ENCODE measurements around the gene MRGPRF. TPM values are rescaled to one million over a fixed set of nuclear protein-coding genes. Genes with fewer than 3 reads are reported as not detected.
A peak's percentile ranks its signal among the peaks of the same experiment; 100 is the strongest.

MRGPRF gene
- total and polyA plus RNA-seq, 2 of the 8 experiments (the other 6 are each of a cell fraction or from before 2014, with no cell fraction given): 7.5 to 11.0 TPM

DNA sequence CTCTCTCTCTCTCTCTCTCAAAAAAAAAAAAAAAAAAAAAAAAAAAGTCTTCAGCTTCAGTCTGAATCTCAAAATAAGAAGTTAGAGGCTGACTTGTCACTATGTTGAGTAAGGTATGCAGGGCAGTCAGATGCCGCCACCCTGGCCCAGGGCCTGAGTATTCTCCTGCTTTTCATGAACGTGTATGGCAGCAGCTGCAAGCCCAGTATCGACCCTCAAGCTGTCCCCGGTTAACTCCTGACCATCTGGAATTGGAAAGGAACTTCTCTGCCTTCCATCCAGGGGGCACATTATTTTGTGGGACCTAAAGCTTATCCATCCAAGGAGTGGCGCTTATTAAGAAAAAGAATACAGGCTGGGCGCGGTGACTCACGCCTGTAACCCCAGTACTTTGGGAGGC, 43.7 kb downstream of the MRGPRF start:
- no peak overlapping the region for H2BK20ac ChIP-seq (ENCODE audit: low read length)
- no peak overlapping the region for H2BK120ac ChIP-seq (replicated peaks; ENCODE audit: low read depth, low read length)
- ChIA-PET POLR2A (ENCODE audit: partially characterized antibody) (no interaction called here), CTCF (ENCODE audit: partially characterized antibody) (interaction anchor here (1.2 to 1.5 kb wide), 5 partner anchors 10 to 79 kb away, joined by 3 to 6 read pairs (median 3); no protein-coding TSS in a partner anchor)
- H3K79me1 ChIP-seq (ENCODE audit: low read depth, low read length): no peaks in the 10 kb centered on the region
- H3K23me2 ChIP-seq (ENCODE audit: low read depth, low read length): no peaks in the 10 kb centered on the region
- H2AFZ ChIP-seq (ENCODE audit: low read length): no peak overlapping the region
- no peaks in the 10 kb centered on the region for H3K79me2 ChIP-seq (ENCODE audit: control insufficient read depth in 1 of 2, insufficient read depth in 2 of 2, low read length in 2 of 2)
- H3K18ac ChIP-seq (ENCODE audit: extremely low read depth, low read length): no peak overlapping the region
- no peak overlapping the region for H3K9ac ChIP-seq (replicated peaks in 1 of 4; ENCODE audit: extremely low read depth in 1 of 4, low read depth in 3 of 4, low read length in 3 of 4)
- no peak overlapping the region for H2BK12ac ChIP-seq (ENCODE audit: low read depth, low read length)
- H2BK5ac ChIP-seq (ENCODE audit: low read depth, low read length): no peak overlapping the region
- no peaks in the 10 kb centered on the region for H3K4me1 ChIP-seq (replicated peaks in 1 of 4; ENCODE audit: control insufficient read depth in 3 of 4, insufficient read depth in 4 of 4, low read length in 3 of 4)
- no peaks in the 10 kb centered on the region for H4K20me1 ChIP-seq (replicated peaks in 1 of 2; ENCODE audit: control insufficient read depth in 1 of 2, insufficient read depth in 2 of 2, low read length in 2 of 2)
- H3K4me2 ChIP-seq (ENCODE audit: insufficient read depth in 1 of 2, low read depth in 2 of 2, low read length in 2 of 2): no peak overlapping the region
- no peak overlapping the region for H3K23ac ChIP-seq (ENCODE audit: insufficient read length)
- H3K4ac ChIP-seq (replicated peaks; ENCODE audit: insufficient read length, low read depth, low read length): no peak overlapping the region
- H2BK15ac ChIP-seq (ENCODE audit: low read length): no peak overlapping the region
- FAIRE-seq (no peak), DNase-seq (ENCODE audit: low read depth in 1 of 2, low spot score in 2 of 2) (peak in 1 of 2 experiments; percentile 24)
- WGBS, 2 experiments (ENCODE audit: extremely low coverage in 1 of 2, insufficient coverage in 1 of 2, insufficient read length in 1 of 2, insufficient replicate concordance in 2 of 2, low coverage in 1 of 2, low lambda C conversion rate in 2 of 2, missing lambda C conversion rate in 1 of 2): 90% methylated on average over 7 of the region's 8 CpGs; no CpG with 5 or more reads in 1 of the 2 experiments
- H3K14ac ChIP-seq (ENCODE audit: insufficient read length): no peak overlapping the region
- H2AK5ac ChIP-seq (ENCODE audit: low read depth, low read length): no peak overlapping the region
- no peak overlapping the region for H3K4me3 ChIP-seq (ENCODE audit: extremely low read depth in 1 of 4, insufficient read depth in 2 of 4, low read depth in 3 of 4, low read length in 4 of 4)
- H3K36me3 ChIP-seq (ENCODE audit: control insufficient read depth in 2 of 4, insufficient read depth in 4 of 4, low read length in 3 of 4): no peaks in the 10 kb centered on the region
- H4K91ac ChIP-seq (replicated peaks; ENCODE audit: insufficient read length, low read length): no peak overlapping the region
- no peak for TF ChIP-seq RXRA (IDR thresholded peaks at IDR 0.05; ENCODE audit: insufficient read depth, low read depth, low read length)
- no peak for TF ChIP-seq RAD21 (IDR thresholded peaks at IDR 0.05 in 1 of 2, conservative IDR thresholded peaks at IDR 0.05 in 1 of 2; ENCODE audit: low read depth in 2 of 2, low read length in 2 of 2)
- no peak for TF ChIP-seq JUN (IDR thresholded peaks at IDR 0.05; ENCODE audit: low read depth, low read length)
- no peak for TF ChIP-seq RNF2 (IDR thresholded peaks at IDR 0.05; ENCODE audit: borderline replicate concordance, low read depth, low read length, missing control alignments, poor library complexity, severe bottlenecking)
- no peak for TF ChIP-seq RFX5 (IDR thresholded peaks at IDR 0.05; ENCODE audit: borderline replicate concordance, low read depth, low read length)
- no peak for TF ChIP-seq EP300 (IDR thresholded peaks at IDR 0.05; ENCODE audit: borderline replicate concordance in 1 of 2, low read depth in 2 of 2, low read length in 2 of 2)
- TF ChIP-seq GABPA (IDR thresholded peaks at IDR 0.05; ENCODE audit: borderline replicate concordance, insufficient read depth, low read length): no peak
- H3K27ac ChIP-seq (ENCODE audit: low read depth, low read length): no peak overlapping the region
- H3K56ac ChIP-seq (replicated peaks; ENCODE audit: insufficient read length, low read depth, low read length): no peak overlapping the region
- H4K5ac ChIP-seq (ENCODE audit: insufficient read length, low read depth, low read length): no peak overlapping the region
- H3K27me3 ChIP-seq (replicated peaks in 1 of 4; ENCODE audit: control insufficient read depth in 3 of 4, extremely low read depth in 1 of 4, insufficient read depth in 3 of 4, low read length in 3 of 4): no peaks in the 10 kb centered on the region; a peak in 1 of 7 replicates
- no peak overlapping the region for H4K8ac ChIP-seq (ENCODE audit: extremely low read depth, insufficient read depth, low read length)
- H3K9me3 ChIP-seq (ENCODE audit: insufficient read depth in 2 of 2, low read depth in 1 of 2, low read length in 1 of 2): peaks cover 0 to 2% of the 10 kb centered on the region in 2 experiments; a peak in 1 of 4 replicates

All from H1 (cell line).